ENCODE results near the gene JMJD1C.

JMJD1C gene

DNA sequence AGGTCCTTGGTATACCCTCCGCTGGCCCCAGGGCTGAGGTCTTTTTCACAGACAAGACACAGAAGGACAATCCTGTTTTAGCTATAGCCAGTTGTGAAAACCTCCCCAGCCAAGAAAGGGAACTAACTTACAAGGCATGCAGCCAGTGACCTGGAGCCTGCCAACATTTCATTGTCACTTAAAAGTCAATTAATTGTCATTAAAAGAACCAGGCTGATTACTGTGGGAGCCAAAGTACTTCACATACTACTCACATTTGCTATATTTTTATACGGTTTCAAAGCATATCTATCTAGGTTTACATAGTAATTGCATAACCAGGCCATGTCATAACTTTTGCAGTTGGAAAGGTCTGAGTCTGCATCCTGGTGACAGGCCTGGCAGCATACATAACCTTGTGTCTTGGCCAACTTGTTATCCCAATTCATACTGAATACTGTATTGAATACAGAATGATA lies 301.6 kb downstream of the JMJD1C start:
- Histone ChIP-seq H3K9ac (ENCODE audit: low read depth, low read length, poor library complexity, severe bottlenecking) (no peak overlapping the region), H3K27me3 (ENCODE audit: insufficient read depth, low read length, poor library complexity, severe bottlenecking) (no peaks in the 10 kb centered on the region), H3K36me3 (ENCODE audit: insufficient read depth, low read length) (peaks cover 23% of the 10 kb centered on the region; the same call in 1 of the 2 replicates), H3K9me3 (ENCODE audit: insufficient read depth, low read depth, low read length) (no peaks in the 10 kb centered on the region), H3K4me3 (ENCODE audit: low read length, poor library complexity, severe bottlenecking) (no peak overlapping the region), H3F3A (ENCODE audit: low read depth) (no peaks in the 10 kb centered on the region), H3K4me2 (ENCODE audit: low read depth, low read length, poor library complexity, severe bottlenecking) (no peak overlapping the region), H2AFZ (ENCODE audit: low read length) (no peak overlapping the region), H4K20me1 (ENCODE audit: insufficient read depth, low read length, poor library complexity, severe bottlenecking) (no peaks in the 10 kb centered on the region), H3K79me2 (ENCODE audit: insufficient read depth, low read length) (no peaks in the 10 kb centered on the region), H3K4me1 (ENCODE audit: insufficient read depth, low read length, poor library complexity, severe bottlenecking) (no peaks in the 10 kb centered on the region), H3K9me2 (replicated peaks; ENCODE audit: low read depth, low read length) (no peaks in the 10 kb centered on the region)
- no peak for TF ChIP-seq EZH2phosphoT487 (IDR thresholded peaks at IDR 0.05; ENCODE audit: borderline replicate concordance)
- TF ChIP-seq, protein P1, sequence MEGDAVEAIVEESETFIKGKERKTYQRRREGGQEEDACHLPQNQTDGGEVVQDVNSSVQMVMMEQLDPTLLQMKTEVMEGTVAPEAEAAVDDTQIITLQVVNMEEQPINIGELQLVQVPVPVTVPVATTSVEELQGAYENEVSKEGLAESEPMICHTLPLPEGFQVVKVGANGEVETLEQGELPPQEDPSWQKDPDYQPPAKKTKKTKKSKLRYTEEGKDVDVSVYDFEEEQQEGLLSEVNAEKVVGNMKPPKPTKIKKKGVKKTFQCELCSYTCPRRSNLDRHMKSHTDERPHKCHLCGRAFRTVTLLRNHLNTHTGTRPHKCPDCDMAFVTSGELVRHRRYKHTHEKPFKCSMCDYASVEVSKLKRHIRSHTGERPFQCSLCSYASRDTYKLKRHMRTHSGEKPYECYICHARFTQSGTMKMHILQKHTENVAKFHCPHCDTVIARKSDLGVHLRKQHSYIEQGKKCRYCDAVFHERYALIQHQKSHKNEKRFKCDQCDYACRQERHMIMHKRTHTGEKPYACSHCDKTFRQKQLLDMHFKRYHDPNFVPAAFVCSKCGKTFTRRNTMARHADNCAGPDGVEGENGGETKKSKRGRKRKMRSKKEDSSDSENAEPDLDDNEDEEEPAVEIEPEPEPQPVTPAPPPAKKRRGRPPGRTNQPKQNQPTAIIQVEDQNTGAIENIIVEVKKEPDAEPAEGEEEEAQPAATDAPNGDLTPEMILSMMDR (conservative IDR thresholded peaks at IDR 0.05; ENCODE audit: low read length): no peak

GRCh38 chr10:63161592-63161991 lies 304.2 kb downstream of the JMJD1C start:
- Histone ChIP-seq H3K4me2 (ENCODE audit: low read depth, low read length, poor library complexity, severe bottlenecking) (no peak overlapping the region), H3K27me3 (ENCODE audit: insufficient read depth, low read length, poor library complexity, severe bottlenecking) (no peaks in the 10 kb centered on the region), H3K4me3 (ENCODE audit: low read length, poor library complexity, severe bottlenecking) (no peak overlapping the region), H3K4me1 (ENCODE audit: insufficient read depth, low read length, poor library complexity, severe bottlenecking) (no peaks in the 10 kb centered on the region), H3K9me3 (ENCODE audit: insufficient read depth, low read depth, low read length) (no peaks in the 10 kb centered on the region), H3K9ac (ENCODE audit: low read depth, low read length, poor library complexity, severe bottlenecking) (no peak overlapping the region), H2AFZ (ENCODE audit: low read length) (no peak overlapping the region), H3K36me3 (ENCODE audit: insufficient read depth, low read length) (peaks cover 7% of the 10 kb centered on the region; the same call in 1 of the 2 replicates), H3F3A (ENCODE audit: low read depth) (no peaks in the 10 kb centered on the region), H3K9me2 (replicated peaks; ENCODE audit: low read depth, low read length) (no peaks in the 10 kb centered on the region), H3K79me2 (ENCODE audit: insufficient read depth, low read length) (no peaks in the 10 kb centered on the region), H4K20me1 (ENCODE audit: insufficient read depth, low read length, poor library complexity, severe bottlenecking) (no peaks in the 10 kb centered on the region)
- no peak for TF ChIP-seq EZH2phosphoT487 (IDR thresholded peaks at IDR 0.05; ENCODE audit: borderline replicate concordance)
- TF ChIP-seq, protein P1 (conservative IDR thresholded peaks at IDR 0.05; ENCODE audit: low read length): no peak

GRCh38 chr10:63157845-63158624 lies 307.7 kb downstream of the JMJD1C start:
- peaks cover 30% of the 10 kb centered on the region; the same call in 1 of the 2 replicates for H3K36me3 ChIP-seq (ENCODE audit: insufficient read depth, low read length)
- no peaks in the 10 kb centered on the region for H3K79me2 ChIP-seq (ENCODE audit: insufficient read depth, low read length)
- H3K4me3 ChIP-seq (ENCODE audit: low read length, poor library complexity, severe bottlenecking): no peak overlapping the region
- H3K27me3 ChIP-seq (ENCODE audit: insufficient read depth, low read length, poor library complexity, severe bottlenecking): no peaks in the 10 kb centered on the region
- no peak overlapping the region for H3K9ac ChIP-seq (ENCODE audit: low read depth, low read length, poor library complexity, severe bottlenecking)
- peaks cover 3% of the 10 kb centered on the region for H4K20me1 ChIP-seq (ENCODE audit: insufficient read depth, low read length, poor library complexity, severe bottlenecking)
- H3K4me2 ChIP-seq (ENCODE audit: low read depth, low read length, poor library complexity, severe bottlenecking): no peak overlapping the region
- no peaks in the 10 kb centered on the region for H3K9me2 ChIP-seq (replicated peaks; ENCODE audit: low read depth, low read length)
- no peaks in the 10 kb centered on the region for H3K9me3 ChIP-seq (ENCODE audit: insufficient read depth, low read depth, low read length)
- no peaks in the 10 kb centered on the region for H3F3A ChIP-seq (ENCODE audit: low read depth)
- H3K4me1 ChIP-seq (ENCODE audit: insufficient read depth, low read length, poor library complexity, severe bottlenecking): no peaks in the 10 kb centered on the region
- TF ChIP-seq, protein P1 (conservative IDR thresholded peaks at IDR 0.05; ENCODE audit: low read length): peak; percentile 92
- TF ChIP-seq EZH2phosphoT487 (IDR thresholded peaks at IDR 0.05; ENCODE audit: borderline replicate concordance): no peak
- no peak overlapping the region for H2AFZ ChIP-seq (ENCODE audit: low read length)

All from Loucy (cell line).